Activated naive CD4-positive, alpha-beta T cell (primary cell): Measurements from ENCODE around the gene HBD.
"Not testable (repeated sequence)": the region's sequence is repeated elsewhere in the genome, so short reads cannot be mapped to it uniquely, and the experiment has no call there.

Experiments used
- DNase-seq, 4 experiments: peaks; one replicate each; lab custom pipeline; 2025; lab: John Stamatoyannopoulos, UW

HBD gene

DNA sequence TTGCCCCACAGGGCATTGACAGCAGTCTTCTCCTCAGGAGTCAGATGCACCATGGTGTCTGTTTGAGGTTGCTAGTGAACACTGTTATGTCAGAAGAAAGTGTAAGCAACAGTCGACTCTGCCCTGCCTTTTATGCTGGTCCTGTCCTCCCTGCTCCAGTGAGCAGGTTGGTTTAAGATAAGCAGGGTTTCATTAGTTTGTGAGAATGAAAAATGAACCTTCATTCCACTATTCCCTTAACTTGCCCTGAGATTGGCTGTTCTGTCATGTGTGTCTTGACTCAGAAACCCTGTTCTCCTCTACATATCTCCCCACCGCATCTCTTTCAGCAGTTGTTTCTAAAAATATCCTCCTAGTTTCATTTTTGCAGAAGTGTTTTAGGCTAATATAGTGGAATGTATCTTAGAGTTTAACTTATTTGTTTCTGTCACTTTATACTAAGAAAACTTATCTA, at the start of gene HBD:
Gene HBD, minus strand, starts transcription at position 103 of the 454 bp plus-strand sequence. Its CDS starts 50 bp downstream, at position 53.
- DNase-seq = no peak

DNA sequence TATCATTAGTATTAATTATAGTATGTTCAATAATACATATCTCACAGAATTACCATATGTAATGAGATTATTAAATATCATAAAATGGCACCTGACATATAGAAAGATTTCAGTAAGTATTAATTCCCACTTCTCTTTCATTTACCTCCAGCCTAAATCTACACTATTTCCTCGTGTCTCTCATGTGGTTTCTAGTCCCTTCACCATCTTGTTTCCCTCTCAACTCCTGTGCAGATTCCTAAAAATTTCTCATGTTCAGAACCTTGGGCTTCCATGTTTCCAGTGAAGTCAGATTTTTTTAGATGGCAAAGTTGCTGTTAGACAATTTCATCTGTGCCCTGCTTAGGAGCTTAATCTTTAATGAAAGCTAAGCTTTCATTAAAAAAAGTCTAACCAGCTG, 49.6 kb upstream of the HBD start:
- DNase-seq = no peak

DNA sequence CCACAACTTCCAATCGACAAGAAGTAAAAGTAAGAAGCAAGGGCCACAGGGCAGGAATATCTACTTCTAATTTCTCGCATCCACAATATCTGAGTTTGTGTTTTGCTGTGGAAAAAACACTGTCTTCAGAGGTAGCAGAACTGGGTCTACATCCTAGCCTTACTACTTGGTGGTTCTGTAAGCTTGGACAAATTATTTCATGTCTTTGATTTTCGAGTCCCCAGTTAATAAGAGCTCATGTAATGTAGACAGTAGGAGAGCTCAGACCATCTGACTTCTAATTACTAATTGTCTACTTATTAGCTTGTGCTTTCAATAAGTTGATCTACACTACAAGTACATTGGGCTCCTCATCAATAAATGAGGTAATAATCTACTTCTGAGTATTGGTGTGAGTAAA, 48.8 kb upstream of the HBD start:
- DNase-seq = no peak

DNA sequence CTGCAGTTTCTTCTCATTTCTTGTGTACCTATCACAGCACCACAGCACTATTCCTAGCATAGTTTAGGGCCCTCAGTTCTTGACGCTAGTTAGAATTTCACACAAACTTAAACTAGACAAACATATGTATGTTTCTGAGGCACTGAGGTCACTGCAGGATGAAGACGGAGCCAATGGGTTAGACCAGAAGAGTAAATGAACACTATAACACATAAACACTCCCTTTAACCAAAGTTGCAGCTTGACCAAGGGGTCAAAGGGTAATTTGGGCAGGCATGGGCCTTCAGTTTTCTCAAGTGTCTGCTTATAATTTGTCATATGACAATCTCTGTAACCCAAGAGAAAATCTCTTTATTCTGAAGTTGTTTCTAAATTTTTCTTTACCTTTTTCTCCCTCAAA, 48.3 kb upstream of the HBD start:
- no peak for DNase-seq

DNA sequence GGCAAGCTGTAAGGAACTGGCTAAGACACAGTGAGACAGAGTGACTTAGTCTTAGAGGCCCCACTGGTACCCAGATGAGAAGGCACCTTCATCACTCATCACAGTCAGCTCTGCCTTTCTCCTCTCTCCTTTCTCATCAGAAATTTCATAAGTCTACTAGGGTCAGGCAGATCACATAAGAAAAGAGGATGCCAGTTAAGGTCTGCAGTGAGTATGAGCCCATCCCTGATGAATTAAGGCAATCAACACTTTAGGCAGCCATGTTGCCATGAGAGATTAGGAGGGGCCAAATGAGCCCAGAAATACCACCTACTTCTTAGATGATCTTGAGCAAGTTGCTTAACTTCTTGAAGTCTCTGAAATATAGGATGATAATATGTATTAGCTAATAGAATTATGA, 47.3 kb upstream of the HBD start:
- DNase-seq = no peak

DNA sequence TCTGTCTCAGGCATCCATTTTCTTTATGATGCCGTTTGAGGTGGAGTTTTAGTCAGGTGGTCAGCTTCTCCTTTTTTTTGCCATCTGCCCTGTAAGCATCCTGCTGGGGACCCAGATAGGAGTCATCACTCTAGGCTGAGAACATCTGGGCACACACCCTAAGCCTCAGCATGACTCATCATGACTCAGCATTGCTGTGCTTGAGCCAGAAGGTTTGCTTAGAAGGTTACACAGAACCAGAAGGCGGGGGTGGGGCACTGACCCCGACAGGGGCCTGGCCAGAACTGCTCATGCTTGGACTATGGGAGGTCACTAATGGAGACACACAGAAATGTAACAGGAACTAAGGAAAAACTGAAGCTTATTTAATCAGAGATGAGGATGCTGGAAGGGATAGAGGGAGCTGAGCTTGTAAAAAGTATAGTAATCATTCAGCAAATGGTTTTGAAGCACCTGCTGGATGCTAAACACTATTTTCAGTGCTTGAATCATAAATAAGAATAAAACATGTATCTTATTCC, 46.4 kb upstream of the HBD start:
- DNase-seq = no peak

DNA sequence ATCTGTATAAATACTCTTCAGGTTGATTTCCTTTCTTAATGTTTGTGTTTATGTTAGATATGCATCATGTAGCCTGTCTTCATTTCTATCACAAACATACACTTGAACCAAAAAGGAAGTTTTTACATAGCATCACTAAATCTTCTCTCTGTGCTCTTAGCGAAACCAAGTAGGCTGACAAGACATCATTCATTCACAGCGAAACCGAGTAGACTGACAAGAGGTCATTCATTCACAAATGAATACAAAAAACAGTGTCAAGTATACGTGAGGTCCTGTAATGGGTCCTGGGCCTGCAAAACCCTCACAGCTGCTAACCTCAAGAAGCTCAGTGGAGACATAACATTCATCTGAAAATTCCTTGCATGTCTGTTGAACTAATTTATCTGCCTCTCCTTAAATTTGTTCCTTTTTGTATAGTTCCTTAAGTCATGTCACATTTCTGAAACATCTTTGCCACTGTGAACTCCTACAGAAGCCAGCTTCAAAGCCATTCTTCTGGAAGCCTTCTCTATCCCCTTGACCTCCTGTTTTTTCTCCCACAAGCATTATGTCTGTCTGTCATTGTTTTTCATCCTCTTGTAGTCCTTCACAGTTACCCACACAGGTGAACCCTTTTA, 45.3 kb upstream of the HBD start:
- DNase-seq = no peak

DNA sequence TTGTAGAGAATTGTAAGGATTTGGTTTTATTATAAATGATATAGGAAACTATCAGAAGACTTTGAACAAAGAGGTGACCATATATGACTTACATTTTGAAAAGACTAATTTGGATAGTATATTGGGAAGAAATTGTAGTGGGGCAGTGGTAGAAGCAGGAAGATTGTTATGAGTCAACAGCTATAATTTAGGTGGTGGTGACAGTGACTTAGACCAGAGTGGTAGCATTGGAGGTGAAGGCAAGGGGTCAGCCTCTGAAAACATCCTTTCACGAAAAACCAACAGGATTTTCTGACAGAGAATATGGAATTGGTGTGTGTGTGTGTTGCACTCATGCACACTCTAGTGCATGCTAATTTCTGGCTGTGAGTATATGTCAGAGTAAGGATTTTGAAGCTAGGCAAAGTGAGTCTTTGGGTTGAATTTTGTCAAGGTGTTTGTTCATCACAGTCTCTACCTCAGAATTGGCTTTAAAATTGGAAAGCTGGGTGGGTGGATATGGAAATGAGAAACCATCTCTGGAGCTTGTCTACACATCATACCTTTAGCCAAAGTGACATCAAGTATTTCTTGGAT, 43.6 kb upstream of the HBD start:
- no peak for DNase-seq

DNA sequence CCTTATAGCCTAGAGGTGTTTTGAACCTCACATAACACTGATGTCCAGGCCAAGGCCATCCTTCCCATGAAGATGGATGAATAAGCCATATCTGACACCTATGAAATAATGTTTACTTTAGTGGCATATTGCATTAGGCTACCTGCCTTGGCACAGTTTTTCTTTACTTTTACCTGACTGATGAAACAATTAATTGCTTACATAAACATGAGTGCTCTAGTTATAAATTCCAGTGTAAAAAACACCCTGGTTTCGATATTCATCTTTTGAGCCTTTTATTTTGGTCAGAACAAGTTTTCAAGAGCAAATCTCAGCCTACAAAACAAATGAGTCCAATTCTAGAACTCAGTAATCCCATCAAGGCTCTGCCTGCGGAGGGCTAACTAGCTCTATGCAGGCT, 42.4 kb upstream of the HBD start:
- no peak for DNase-seq

DNA sequence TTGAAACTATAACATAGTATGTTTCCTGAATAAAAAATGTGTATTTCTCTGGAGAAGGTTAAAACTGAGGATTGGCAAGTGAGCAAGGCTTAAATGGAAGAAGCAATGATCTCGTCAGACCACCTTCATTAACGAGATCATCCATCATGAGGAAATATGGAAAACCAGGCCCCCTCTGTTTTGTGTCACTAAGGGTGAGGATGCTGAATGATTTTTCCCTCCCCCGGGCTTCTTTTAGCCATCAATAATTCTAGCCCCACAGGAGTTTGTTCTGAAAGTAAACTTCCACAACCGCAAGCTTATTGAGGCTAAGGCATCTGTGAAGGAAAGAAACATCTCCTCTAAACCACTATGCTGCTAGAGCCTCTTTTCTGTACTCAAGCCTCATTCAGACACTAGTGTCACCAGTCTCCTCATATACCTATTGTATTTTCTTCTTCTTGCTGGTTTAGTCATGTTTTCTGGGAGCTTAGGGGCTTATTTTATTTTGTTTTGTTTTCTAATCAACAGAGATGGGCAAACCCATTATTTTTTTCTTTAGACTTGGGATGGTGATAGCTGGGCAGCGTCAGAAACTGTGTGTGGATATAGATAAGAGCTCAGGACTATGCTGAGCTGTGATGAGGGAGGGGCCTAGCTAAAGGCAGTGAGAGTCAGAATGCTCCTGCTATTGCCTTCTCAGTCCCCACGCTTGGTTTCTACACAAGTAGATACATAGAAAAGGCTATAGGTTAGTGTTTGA, 41.3 kb upstream of the HBD start:
- no peak for DNase-seq

DNA sequence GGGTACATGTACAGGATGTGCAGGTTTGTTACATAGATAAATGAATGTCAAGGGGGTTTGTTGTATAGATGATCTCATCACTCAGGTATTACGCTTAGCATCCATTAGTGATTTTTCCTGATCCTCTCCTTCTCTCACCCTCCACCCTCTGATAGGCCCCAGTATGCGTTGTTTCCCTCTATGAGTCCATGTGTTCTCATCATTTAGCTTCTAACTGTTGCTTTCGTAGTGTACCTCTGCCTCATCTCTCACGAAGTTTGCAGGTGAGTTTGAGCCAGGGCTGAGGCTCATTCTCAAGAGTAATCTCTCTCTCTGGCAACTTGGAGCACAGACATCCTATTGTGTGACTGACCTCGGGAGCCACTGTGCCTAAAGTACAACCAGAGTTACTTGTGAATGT, 40.1 kb upstream of the HBD start:
- DNase-seq = no peak

DNA sequence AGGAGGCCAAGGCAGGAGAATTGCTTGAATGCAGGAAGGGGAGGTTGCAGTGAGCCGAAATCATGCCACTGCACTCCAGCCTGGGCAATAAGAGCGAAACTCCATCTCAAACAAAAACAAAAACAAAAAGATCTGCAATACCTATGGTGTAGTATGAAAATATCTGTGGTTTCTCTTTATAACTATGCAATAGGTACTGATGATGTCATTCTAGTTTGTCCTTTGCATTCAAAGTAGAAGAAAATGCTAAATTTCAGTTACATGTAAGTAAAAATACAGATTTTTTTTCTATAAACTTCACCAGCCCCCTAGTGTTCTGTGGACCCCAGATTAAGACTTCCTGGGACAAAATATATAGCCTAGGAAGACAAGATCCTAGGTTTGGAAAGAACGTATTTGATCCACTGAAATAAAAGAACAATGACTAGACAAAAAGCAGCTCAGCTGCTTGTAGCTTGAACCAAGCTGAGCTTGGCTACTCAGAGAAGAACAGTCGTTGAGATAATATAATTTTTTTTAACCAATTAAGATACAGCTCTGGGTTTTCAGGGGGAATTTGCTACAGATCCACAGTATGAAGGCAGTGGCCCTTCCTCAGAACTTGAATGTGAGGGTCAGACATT, 38.2 kb upstream of the HBD start:
- no peak for DNase-seq

DNA sequence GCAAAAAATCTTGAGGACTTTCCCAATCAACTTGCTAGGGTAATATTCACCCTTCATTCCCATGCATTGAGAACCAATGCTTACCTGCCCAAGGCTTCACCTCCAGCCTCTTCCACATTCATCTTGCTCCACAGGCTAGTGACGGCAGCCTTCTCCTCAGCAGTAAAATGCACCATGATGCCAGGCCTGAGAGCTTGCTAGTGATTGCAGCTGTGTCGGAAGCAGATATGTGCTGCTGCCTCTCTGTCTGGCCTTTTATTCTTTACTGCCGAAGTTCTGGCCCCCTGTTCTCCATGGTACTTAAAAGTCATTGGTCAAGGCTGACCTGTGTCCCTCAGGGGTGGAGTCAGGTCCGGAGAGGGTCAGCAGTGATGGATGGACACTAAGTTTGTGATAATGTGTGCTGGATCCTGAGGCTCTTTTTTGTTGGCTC, 35.4 kb upstream of the HBD start, which contains the start of gene HBE1:
Gene HBE1, minus strand, starts transcription at position 231 of the 433 bp plus-strand sequence. Its CDS starts 55 bp downstream, at position 176.
- no peak for DNase-seq

DNA sequence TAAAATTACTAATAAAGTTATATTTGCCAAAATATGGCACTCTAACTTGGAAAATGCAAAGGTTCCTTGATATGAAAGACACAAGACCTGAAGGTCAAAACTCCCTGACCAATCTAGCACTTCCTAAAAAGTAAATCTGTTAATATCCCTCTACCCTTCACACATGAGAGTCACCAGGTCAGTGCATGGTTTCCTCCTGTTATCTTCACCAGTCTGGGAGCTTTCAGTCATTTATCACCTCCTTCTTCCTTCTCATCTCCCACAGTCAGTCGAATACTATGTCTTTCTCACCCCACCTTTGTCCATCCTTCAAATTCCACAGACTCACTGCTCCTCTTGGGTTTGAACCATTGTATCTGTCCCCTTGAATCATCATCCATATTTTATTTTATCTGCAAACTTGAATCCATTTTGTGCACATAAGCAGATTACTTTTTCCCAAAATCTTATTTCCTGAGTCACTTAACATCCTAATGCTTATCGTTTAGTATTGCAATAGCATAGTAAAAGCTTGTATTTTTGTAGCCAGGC, 32.8 kb upstream of the HBD start:
- DNase-seq = no peak

DNA sequence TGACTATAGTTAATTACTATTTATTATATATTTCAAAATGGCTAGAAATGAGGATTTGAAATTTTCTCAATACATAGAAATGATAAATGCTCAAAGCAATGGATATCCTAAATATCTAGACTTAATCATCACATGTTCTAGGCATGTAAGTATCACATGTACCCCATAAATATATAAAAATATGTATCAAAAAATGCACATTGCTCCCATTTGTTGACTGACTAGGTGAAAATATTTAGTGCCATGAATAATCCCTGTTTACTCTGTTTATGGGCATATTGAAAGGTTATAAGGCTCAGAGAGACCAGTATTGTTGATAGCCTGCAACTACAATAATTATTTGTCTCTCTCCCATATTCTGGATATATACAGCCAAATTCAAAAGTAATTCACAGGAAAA, 32.3 kb upstream of the HBD start:
- DNase-seq = no peak

DNA sequence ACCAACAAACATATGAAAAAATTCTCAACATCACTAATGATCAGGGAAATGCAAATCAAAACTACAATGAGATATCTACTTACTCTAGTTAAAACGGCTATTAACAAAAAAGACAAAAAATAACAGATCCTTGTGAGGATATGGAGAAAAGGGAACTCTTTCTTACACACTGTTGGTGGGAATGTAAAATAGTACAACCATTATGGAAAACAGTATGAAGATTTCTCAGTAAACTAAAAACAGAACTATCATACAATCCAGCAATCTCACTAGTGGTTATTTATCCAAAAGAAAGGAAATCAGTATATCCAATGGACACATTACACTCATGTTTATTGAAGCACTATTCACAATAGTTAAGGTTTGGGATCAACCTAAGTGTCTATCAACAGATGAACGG, 31.5 kb upstream of the HBD start:
- DNase-seq = no peak

DNA sequence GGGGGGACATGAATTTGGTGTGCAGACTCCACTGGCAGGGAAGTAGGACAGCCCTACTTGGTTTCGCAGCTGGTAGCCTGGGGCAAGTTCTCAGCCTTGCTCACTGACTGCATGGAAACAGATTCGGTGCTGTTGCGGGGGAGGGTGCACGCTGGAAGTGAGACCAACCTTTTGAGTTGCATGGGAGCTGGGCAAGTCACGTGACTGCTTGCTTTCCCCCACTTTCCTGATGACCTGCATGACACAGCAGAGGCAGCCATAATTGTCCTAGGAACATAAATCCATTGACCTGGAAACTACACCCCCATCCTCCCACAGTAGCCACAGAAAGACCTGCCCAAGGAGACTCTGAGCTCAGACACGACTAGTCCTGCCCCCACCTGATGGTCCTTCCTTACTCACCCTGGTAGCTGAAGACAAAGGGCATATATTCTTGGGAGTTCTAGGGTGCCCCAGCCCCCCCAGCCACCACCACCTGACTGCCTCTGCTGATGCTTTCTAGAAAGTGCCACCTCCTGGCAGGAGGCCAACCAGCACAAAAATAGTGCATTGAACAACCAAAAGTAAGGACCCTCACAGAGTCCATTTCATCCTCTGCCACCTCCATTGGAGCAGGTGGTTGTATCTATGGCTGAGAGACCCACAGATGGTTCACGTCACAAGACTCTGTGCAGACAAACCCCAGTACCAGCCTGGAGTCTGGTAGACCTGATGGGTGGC, 24.4 kb upstream of the HBD start:
- no peak for DNase-seq

DNA sequence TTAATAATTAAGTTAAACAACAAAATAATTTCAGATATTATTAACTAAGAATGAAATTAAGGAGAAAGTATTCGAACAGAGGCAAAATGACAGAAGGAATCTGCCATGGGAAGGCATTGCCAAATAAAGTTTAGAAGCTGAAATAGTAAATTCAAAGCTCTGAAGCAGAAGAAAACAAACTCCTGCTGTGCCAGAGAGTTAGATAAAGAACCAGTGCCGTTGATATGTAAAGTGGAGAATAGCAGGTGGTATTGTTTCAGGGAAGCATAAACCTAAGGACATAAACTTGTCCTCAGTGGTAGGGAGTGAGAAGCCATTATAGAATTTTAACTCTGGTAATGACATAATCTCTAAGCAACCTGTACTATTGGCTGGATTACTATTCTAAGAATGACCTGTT, 23.0 kb upstream of the HBD start:
- DNase-seq = no peak

DNA sequence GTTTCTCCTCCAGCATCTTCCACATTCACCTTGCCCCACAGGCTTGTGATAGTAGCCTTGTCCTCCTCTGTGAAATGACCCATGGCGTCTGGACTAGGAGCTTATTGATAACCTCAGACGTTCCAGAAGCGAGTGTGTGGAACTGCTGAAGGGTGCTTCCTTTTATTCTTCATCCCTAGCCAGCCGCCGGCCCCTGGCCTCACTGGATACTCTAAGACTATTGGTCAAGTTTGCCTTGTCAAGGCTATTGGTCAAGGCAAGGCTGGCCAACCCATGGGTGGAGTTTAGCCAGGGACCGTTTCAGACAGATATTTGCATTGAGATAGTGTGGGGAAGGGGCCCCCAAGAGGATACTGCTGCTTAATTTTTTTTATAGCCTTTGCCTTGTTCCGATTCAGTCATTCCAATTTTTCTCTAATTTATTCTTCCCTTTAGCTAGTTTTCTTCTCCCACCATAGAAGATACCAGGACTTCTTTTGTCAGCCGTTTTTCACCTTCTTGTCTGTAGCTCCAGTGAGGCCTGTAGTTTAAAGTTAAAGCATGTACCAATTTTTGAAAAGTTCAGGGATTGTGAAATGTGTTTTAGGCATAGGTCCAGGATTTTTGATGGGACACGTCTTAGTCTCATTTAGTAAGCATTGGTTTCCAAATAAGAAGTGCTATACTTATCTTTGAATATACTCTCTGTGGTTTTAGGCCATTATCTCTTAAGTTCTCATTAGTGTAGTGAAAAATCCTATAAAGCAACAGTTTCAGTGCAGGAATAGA, 20.5 kb upstream of the HBD start, which contains the start of gene HBG2:
Gene HBG2, minus strand, starts transcription at position 136 of the 768 bp plus-strand sequence. Its CDS starts 53 bp downstream, at position 83.
- not testable (repeated sequence) for DNase-seq

DNA sequence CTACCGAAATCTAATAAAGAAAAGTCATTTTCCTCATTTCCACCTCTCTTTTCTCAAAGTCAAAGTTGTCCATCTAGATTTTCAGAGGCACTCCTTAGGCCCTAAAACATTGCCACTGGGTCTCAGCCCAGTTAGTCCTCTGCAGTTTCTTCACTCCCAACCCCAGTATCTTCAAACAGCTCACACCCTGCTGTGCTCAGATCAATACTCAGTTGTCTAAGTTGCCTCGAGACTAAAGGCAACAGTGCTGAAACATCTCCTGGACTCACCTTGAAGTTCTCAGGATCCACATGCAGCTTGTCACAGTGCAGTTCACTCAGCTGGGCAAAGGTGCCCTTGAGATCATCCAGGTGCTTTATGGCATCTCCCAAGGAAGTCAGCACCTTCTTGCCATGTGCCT, 19.7 kb upstream of the HBD start:
- not testable (repeated sequence) for DNase-seq

DNA sequence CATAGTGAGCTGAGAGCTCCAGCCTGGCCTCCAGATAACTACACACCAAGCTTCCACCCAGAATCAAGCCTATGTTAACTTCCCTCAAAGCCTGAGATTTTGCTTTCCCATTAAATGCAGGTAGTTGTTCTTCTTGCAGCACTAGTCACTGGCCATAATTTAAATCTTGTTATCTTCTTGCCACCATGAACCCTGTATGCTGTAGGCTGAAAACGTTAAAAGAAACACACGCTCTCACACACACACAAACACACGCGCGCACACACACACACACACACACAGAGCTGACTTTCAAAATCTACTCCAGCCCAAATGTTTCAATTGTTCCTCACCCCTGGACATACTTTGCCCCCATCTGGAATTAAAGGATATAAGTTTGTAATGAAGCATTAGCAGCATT, 19.2 kb upstream of the HBD start:
- not testable (repeated sequence) for DNase-seq
